GM12891 (cell line): ENCODE data around the gene UNC5C.

Source experiments
- DNase-seq: peaks from one replicate; pipeline ENCODE4 v3.0.0; 2011; ENCODE audit warnings: low spot score; ENCODE audit not compliant: insufficient read length
- FAIRE-seq: peaks from 2 replicates; lab custom pipeline; 2011; peaks lifted over from hg19 to GRCh38; lab: Jason Lieb, UNC
- PAX5 ChIP-seq: IDR thresholded peaks from 2 replicates; pipeline ENCODE4 v1.6.1; 2011; ENCODE audit warnings: low read length, moderate library complexity, mild to moderate bottlenecking; ENCODE audit not compliant: insufficient read depth, severe bottlenecking
- POLR2A ChIP-seq: IDR thresholded peaks from 2 replicates; pipeline ENCODE4 v1.6.1; 2011; ENCODE audit warnings: low read depth, low read length, control low read depth
- POLR2AphosphoS5 ChIP-seq: IDR thresholded peaks from 2 replicates; pipeline ENCODE4 v1.6.1; 2011; ENCODE audit warnings: low read depth, low read length, control low read depth
- POU2F2 ChIP-seq: IDR thresholded peaks from 2 replicates; pipeline ENCODE4 v1.6.1; 2011; ENCODE audit warnings: low read depth, mild to moderate bottlenecking, control low read depth, low read length, moderate library complexity
- SPI1 ChIP-seq: IDR thresholded peaks from 2 replicates; pipeline ENCODE4 v1.6.1; 2011; ENCODE audit warnings: low read depth, low read length, control low read depth
- TAF1 ChIP-seq: IDR thresholded peaks from 2 replicates; pipeline ENCODE4 v1.6.1; 2011; ENCODE audit warnings: low read depth, low read length, control low read depth

Gene UNC5C

GRCh38 chr4:95343235-95343634, 205.5 kb downstream of the UNC5C start:
- FAIRE-seq (no peak), DNase-seq (no peak)
- TF ChIP-seq POU2F2: no peak
- TF ChIP-seq POLR2AphosphoS5: no peak
- no peak for TF ChIP-seq POLR2A
- TF ChIP-seq SPI1: no peak
- no peak for TF ChIP-seq PAX5

- no peak for DNase-seq
- FAIRE-seq: no peak
- no peak for TF ChIP-seq POU2F2
These were observed 208.6 kb downstream of the UNC5C start for GRCh38 chr4:95340191-95340590.

GRCh38 chr4:95325665-95326064, 223.1 kb downstream of the UNC5C start:
- TF ChIP-seq TAF1 (no peak), POLR2AphosphoS5 (no peak), POLR2A (no peak)
- FAIRE-seq: no peak
- DNase-seq: no peak

- TF ChIP-seq TAF1 (no peak), POLR2A (no peak), PAX5 (no peak), SPI1 (no peak), POLR2AphosphoS5 (no peak), POU2F2 (no peak)
- FAIRE-seq: no peak
These were observed 229.6 kb downstream of the UNC5C start for GRCh38 chr4:95319169-95319568.

GRCh38 chr4:95318483-95318882, 230.3 kb downstream of the UNC5C start:
- no peak for FAIRE-seq
- DNase-seq: no peak
- TF ChIP-seq SPI1 (no peak), PAX5 (no peak), POLR2A (no peak), POLR2AphosphoS5 (no peak), TAF1 (no peak), POU2F2 (no peak)

More at GRCh38 chr4:95319169-95319568, 229.6 kb downstream of the UNC5C start:
- no peak for DNase-seq

GRCh38 chr4:95318044-95318443, 230.7 kb downstream of the UNC5C start:
- DNase-seq (no peak), FAIRE-seq (no peak)
- no peak for TF ChIP-seq SPI1
- TF ChIP-seq POLR2AphosphoS5: no peak
- TF ChIP-seq POU2F2: no peak
- no peak for TF ChIP-seq TAF1
- TF ChIP-seq PAX5: no peak
- no peak for TF ChIP-seq POLR2A

GRCh38 chr4:95317085-95317793, 231.5 kb downstream of the UNC5C start:
- no peak for TF ChIP-seq POLR2AphosphoS5
- no peak for TF ChIP-seq PAX5
- TF ChIP-seq TAF1: no peak
- no peak for TF ChIP-seq POLR2A
- TF ChIP-seq SPI1: no peak
- TF ChIP-seq POU2F2: no peak
- DNase-seq (no peak), FAIRE-seq (no peak)

- DNase-seq: no peak
- no peak for FAIRE-seq
These were observed 234.2 kb downstream of the UNC5C start for GRCh38 chr4:95314573-95314972.

GRCh38 chr4:95304898-95305297, 243.9 kb downstream of the UNC5C start:
- DNase-seq (no peak), FAIRE-seq (no peak)
- TF ChIP-seq POU2F2 (no peak), PAX5 (no peak), POLR2AphosphoS5 (no peak), TAF1 (no peak), SPI1 (no peak), POLR2A (no peak)

More at GRCh38 chr4:95314573-95314972, 234.2 kb downstream of the UNC5C start:
- TF ChIP-seq PAX5 (no peak), POU2F2 (no peak), POLR2AphosphoS5 (no peak), SPI1 (no peak), TAF1 (no peak), POLR2A (no peak)

- no peak for DNase-seq
- FAIRE-seq: no peak
- TF ChIP-seq POLR2A (no peak), POU2F2 (no peak), TAF1 (no peak), SPI1 (no peak), POLR2AphosphoS5 (no peak), PAX5 (no peak)
These were observed 248.5 kb downstream of the UNC5C start for GRCh38 chr4:95300304-95300703.

- FAIRE-seq (no peak), DNase-seq (no peak)
- TF ChIP-seq POLR2A: no peak
- TF ChIP-seq SPI1: no peak
- TF ChIP-seq POLR2AphosphoS5: no peak
- no peak for TF ChIP-seq POU2F2
- TF ChIP-seq TAF1: no peak
- no peak for TF ChIP-seq PAX5
These were observed 252.7 kb downstream of the UNC5C start for GRCh38 chr4:95296052-95296451.
